Airway epithelial cell (primary cell): ENCODE results near the gene VPS9D1. TPM values are rescaled to one million over a fixed set of nuclear protein-coding genes. Genes with fewer than 3 reads are reported as not detected.

Experiments
- total RNA-seq: library from RNA; depleted of rRNA; stranded (reverse); fragments of >200 nt; gene quantifications from 2 replicates; pipeline ENCODE4 v1.2.3, GENCODE V29; 2015

The VPS9D1 gene
- total RNA-seq, result 4.1 and 6.0 TPM in 2 replicates

GRCh38 chr16:89720813-89721545 is at the start of gene VPS9D1, which contains the start of gene ZNF276:
Gene VPS9D1, minus strand, starts transcription at chr16:89720898. Its CDS starts 37 bp downstream, at chr16:89720861.
Gene ZNF276, plus strand, starts transcription at chr16:89721537. Its CDS starts 104 bp downstream, at chr16:89721641.

GRCh38 chr16:89701425-89702406 is 19.0 kb downstream of the VPS9D1 start, which contains the start of gene SPATA2L:
Gene SPATA2L, minus strand, starts transcription at chr16:89701705. Its CDS starts 473 bp downstream, at chr16:89701232.

GRCh38 chr16:89686520-89687091 is 34.1 kb downstream of the VPS9D1 start, which contains the start of gene CDK10:
Gene CDK10, plus strand, starts transcription at chr16:89686689. Its CDS starts 22 bp downstream, at chr16:89686711.

GRCh38 chr16:89657442-89658220 is 63.1 kb downstream of the VPS9D1 start, which contains the start of the genes CHMP1A and SPATA33:
Gene CHMP1A, minus strand, starts transcription at chr16:89657708. Its CDS starts 120 bp downstream, at chr16:89657588.
Gene SPATA33, plus strand, starts transcription at chr16:89657836. Its CDS starts 76 bp downstream, at chr16:89657912.

Other genes starting within 250 kb of the VPS9D1 start
- gene ANKRD11, start 230.3 kb downstream of the VPS9D1 start, total RNA-seq, result 48.1 and 50.6 TPM in 2 replicates
- gene SPG7, start 212.5 kb downstream of the VPS9D1 start, total RNA-seq, result 70.1 and 84.7 TPM in 2 replicates
- 6,182 and 10,475 TPM in 2 replicates for gene RPL13, start 160.2 kb downstream of the VPS9D1 start, total RNA-seq
- 5.1 and 20.9 TPM in 2 replicates for gene CPNE7, start 145.1 kb downstream of the VPS9D1 start, total RNA-seq
- not detected in 2 replicates for gene DPEP1, start 107.3 kb downstream of the VPS9D1 start, total RNA-seq
- 126 and 154 TPM in 2 replicates for gene CHMP1A, start 63.2 kb downstream of the VPS9D1 start, total RNA-seq
- gene SPATA33, start 63.1 kb downstream of the VPS9D1 start, total RNA-seq, result 4.0 and 6.3 TPM in 2 replicates
- 29.1 and 30.2 TPM in 2 replicates for gene CDK10, start 34.2 kb downstream of the VPS9D1 start, total RNA-seq
- gene SPATA2L, start 19.2 kb downstream of the VPS9D1 start, total RNA-seq, result 14.0 and 23.2 TPM in 2 replicates
- gene ZNF276, start 639 bp upstream of the VPS9D1 start, total RNA-seq, result 8.1 and 15.2 TPM in 2 replicates
- 18.9 and 23.1 TPM in 2 replicates for gene FANCA, start 95.7 kb upstream of the VPS9D1 start, total RNA-seq
- 1.1 and 1.2 TPM in 2 replicates for gene SPIRE2, start 107.6 kb upstream of the VPS9D1 start, total RNA-seq
- 104 and 215 TPM in 2 replicates for gene TCF25, start 152.7 kb upstream of the VPS9D1 start, total RNA-seq
- gene MC1R, start 198.0 kb upstream of the VPS9D1 start, total RNA-seq, result 1.5 and 1.7 TPM in 2 replicates
- 159 and 160 TPM in 2 replicates for gene TUBB3, start 202.4 kb upstream of the VPS9D1 start, total RNA-seq
- gene DEF8, start 227.9 kb upstream of the VPS9D1 start, total RNA-seq, result 97.0 and 115 TPM in 2 replicates